Measurements from ENCODE around the gene GALNT13. TPM values are rescaled to one million over a fixed set of nuclear protein-coding genes. Genes with fewer than 3 reads are reported as not detected.

The GALNT13 gene
- total and polyA plus RNA-seq, 2 experiments from 2014 or later: 1.3 to 3.1 TPM

DNA sequence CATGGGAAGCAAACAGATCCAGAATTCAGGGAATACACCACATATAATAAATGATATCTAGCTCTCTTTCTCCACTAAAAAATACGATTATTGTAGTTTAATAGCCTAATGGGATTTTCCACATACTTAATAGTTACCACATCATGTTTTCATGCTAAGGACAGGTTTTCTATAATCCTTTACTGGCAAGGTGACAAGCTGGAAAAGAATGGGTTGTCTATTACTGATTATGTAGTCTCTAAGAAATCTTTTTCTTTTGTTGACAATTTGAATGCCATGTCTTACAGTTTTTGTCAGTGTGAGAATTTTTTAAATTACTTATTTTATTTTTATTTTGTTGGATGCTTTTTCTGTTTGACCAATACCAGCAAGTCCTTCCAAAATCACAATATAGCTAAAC, 177.8 kb downstream of the GALNT13 start:
- Histone ChIP-seq H3K4me3 (no peak overlapping the region), H3K9me3 (ENCODE audit: low read depth) (no peaks in the 10 kb centered on the region), H3K4me1 (ENCODE audit: low read depth) (no peaks in the 10 kb centered on the region), H3K27ac (no peak overlapping the region), H3K27me3 (no peaks in the 10 kb centered on the region), H3K36me3 (no peaks in the 10 kb centered on the region)
- no peak for DNase-seq (ENCODE audit: low read depth in 1 of 2, low spot score in 1 of 2)
- TF ChIP-seq, protein P1, sequence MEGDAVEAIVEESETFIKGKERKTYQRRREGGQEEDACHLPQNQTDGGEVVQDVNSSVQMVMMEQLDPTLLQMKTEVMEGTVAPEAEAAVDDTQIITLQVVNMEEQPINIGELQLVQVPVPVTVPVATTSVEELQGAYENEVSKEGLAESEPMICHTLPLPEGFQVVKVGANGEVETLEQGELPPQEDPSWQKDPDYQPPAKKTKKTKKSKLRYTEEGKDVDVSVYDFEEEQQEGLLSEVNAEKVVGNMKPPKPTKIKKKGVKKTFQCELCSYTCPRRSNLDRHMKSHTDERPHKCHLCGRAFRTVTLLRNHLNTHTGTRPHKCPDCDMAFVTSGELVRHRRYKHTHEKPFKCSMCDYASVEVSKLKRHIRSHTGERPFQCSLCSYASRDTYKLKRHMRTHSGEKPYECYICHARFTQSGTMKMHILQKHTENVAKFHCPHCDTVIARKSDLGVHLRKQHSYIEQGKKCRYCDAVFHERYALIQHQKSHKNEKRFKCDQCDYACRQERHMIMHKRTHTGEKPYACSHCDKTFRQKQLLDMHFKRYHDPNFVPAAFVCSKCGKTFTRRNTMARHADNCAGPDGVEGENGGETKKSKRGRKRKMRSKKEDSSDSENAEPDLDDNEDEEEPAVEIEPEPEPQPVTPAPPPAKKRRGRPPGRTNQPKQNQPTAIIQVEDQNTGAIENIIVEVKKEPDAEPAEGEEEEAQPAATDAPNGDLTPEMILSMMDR (IDR thresholded peaks at IDR 0.05; ENCODE audit: low read depth, low read length): no peak

DNA sequence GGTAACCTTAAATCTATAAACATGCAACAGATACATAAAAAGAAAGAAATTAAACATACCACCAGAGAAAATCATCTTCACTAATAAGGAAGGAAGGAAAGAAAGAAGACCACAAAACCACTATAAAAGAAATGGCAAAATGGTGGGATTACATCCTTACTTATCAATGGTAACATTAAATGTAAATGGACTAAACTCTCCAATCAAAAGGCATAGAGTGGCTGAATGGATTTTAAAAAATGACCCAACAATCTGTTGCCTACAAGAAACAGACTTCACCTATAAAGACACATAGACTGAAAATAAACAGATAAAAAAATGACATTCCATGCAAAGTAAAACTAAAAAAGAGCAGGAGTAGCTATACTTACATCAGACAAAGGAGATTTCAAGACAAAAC, 195.4 kb downstream of the GALNT13 start:
- no peaks in the 10 kb centered on the region for H3K4me1 ChIP-seq (ENCODE audit: low read depth)
- no peaks in the 10 kb centered on the region for H3K9me3 ChIP-seq (ENCODE audit: low read depth)
- H3K4me3 ChIP-seq: no peak overlapping the region
- no peak for DNase-seq (ENCODE audit: low read depth in 1 of 2, low spot score in 1 of 2)
- TF ChIP-seq, protein P1 (IDR thresholded peaks at IDR 0.05; ENCODE audit: low read depth, low read length): no peak
- H3K27ac ChIP-seq: no peak overlapping the region
- H3K36me3 ChIP-seq: no peaks in the 10 kb centered on the region
- no peaks in the 10 kb centered on the region for H3K27me3 ChIP-seq

DNA sequence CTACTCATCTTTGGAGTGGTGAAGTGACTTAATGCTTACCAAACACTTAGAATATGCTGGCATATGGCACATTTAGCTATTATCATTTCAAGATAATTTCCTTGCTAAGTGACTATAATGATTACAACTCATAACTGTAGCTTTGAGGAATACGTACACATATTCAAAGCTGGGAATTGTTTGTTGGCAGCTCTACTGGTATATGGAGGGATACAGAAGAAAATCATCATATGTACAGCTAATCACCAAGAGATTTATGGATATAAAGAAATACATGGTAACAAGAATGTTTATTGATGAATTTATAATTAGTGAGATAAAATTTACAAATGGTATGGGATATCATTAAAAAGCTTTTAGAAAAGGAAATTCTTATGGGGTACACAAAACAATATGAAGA, 207.2 kb downstream of the GALNT13 start:
- H3K9me3 ChIP-seq (ENCODE audit: low read depth): no peaks in the 10 kb centered on the region
- no peak overlapping the region for H3K27ac ChIP-seq
- no peaks in the 10 kb centered on the region for H3K4me1 ChIP-seq (ENCODE audit: low read depth)
- TF ChIP-seq, protein P1 (IDR thresholded peaks at IDR 0.05; ENCODE audit: low read depth, low read length): no peak
- H3K27me3 ChIP-seq: no peaks in the 10 kb centered on the region
- no peak overlapping the region for H3K4me3 ChIP-seq
- no peaks in the 10 kb centered on the region for H3K36me3 ChIP-seq
- no peak for DNase-seq (ENCODE audit: low read depth in 1 of 2, low spot score in 1 of 2)

DNA sequence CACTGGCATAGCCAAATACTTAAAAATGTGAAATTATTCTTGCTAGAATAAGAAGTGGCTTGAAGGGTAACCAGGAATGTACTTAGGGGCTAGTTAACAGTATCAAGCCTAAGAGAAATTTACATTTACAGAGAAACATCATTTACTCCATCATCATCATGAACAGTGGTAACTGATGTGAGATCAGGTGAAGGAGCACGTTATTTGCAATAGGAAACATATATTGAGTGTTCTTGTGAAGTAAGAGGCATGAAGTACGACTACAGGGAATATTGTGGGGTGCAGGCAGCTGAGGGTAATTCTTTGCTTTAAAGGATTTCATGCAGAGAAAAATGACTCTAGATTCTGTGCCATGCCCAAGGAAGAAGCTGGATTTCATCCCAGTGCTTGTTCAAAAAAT, 220.8 kb downstream of the GALNT13 start:
- Histone ChIP-seq H3K4me1 (ENCODE audit: low read depth) (no peaks in the 10 kb centered on the region), H3K27ac (no peak overlapping the region), H3K36me3 (no peaks in the 10 kb centered on the region), H3K4me3 (no peak overlapping the region), H3K9me3 (ENCODE audit: low read depth) (no peaks in the 10 kb centered on the region), H3K27me3 (no peaks in the 10 kb centered on the region)
- TF ChIP-seq, protein P1 (IDR thresholded peaks at IDR 0.05; ENCODE audit: low read depth, low read length): no peak
- no peak for DNase-seq (ENCODE audit: low read depth in 1 of 2, low spot score in 1 of 2)

DNA sequence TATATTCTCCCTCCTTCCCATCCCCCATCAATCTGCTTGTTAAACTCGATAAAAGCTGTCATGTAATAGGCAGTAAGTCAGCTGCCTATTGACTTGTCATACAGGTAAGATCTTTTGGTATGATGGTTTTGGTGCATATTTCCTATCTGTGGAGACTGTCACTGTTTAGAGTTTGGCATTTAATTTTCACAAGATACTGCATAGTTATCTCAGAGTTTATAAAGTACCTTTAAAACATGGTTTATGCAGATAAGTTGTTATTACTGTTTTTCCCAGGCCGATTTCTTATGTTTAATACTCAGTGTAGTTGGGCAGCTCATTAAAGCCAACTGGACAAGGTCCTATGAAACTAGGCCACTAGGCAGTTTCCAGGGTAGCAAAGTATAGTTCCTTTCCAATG, 222.1 kb downstream of the GALNT13 start:
- Histone ChIP-seq H3K36me3 (no peaks in the 10 kb centered on the region), H3K9me3 (ENCODE audit: low read depth) (no peaks in the 10 kb centered on the region), H3K27me3 (no peaks in the 10 kb centered on the region), H3K4me3 (no peak overlapping the region), H3K4me1 (ENCODE audit: low read depth) (no peaks in the 10 kb centered on the region), H3K27ac (no peak overlapping the region)
- no peak for DNase-seq (ENCODE audit: low read depth in 1 of 2, low spot score in 1 of 2)
- TF ChIP-seq, protein P1 (IDR thresholded peaks at IDR 0.05; ENCODE audit: low read depth, low read length): no peak

Data from cardiac muscle cell (in vitro differentiated cells and primary cell).